ENCODE results near the gene UNC13C.

UNC13C gene

GRCh38 chr15:54045397-54045796 lies 67.2 kb downstream of the UNC13C start:
- no peak overlapping the region for H3K9ac ChIP-seq
- no peaks in the 10 kb centered on the region for H3K4me1 ChIP-seq (ENCODE audit: low read depth, poor library complexity, severe bottlenecking)
- no peak overlapping the region for H3K4me3 ChIP-seq (IDR thresholded peaks at IDR 0.05; ENCODE audit: insufficient read depth, low read depth, low read length)
- no peak for TF ChIP-seq CTCF (conservative IDR thresholded peaks at IDR 0.05; ENCODE audit: low read depth, low read length)
- H3K27me3 ChIP-seq (ENCODE audit: insufficient read depth, low read depth), result no peaks in the 10 kb centered on the region
- no peaks in the 10 kb centered on the region for H4K20me1 ChIP-seq (ENCODE audit: insufficient read depth)
- no peak overlapping the region for H3K4me2 ChIP-seq
- no peaks in the 10 kb centered on the region for H3K36me3 ChIP-seq (ENCODE audit: insufficient read depth)
- no peak overlapping the region for H3K27ac ChIP-seq
- no peak overlapping the region for H2AFZ ChIP-seq (ENCODE audit: low read depth)
- no peaks in the 10 kb centered on the region for H3K79me2 ChIP-seq (ENCODE audit: insufficient read depth, low read depth)

- Histone ChIP-seq H3K79me2 (ENCODE audit: insufficient read depth, low read depth) (no peaks in the 10 kb centered on the region), H3K36me3 (ENCODE audit: insufficient read depth) (no peaks in the 10 kb centered on the region), H3K27me3 (ENCODE audit: insufficient read depth, low read depth) (no peaks in the 10 kb centered on the region), H2AFZ (ENCODE audit: low read depth) (no peak overlapping the region), H3K4me1 (ENCODE audit: low read depth, poor library complexity, severe bottlenecking) (no peaks in the 10 kb centered on the region), H4K20me1 (ENCODE audit: insufficient read depth) (no peaks in the 10 kb centered on the region), H3K27ac (no peak overlapping the region), H3K4me2 (no peak overlapping the region), H3K9ac (no peak overlapping the region), H3K4me3 (IDR thresholded peaks at IDR 0.05; ENCODE audit: insufficient read depth, low read depth, low read length) (no peak overlapping the region)
- TF ChIP-seq CTCF (conservative IDR thresholded peaks at IDR 0.05; ENCODE audit: low read depth, low read length), result no peak
Measured at GRCh38 chr15:54046093-54046492, 67.9 kb downstream of the UNC13C start.

GRCh38 chr15:54064365-54064764 lies 86.1 kb downstream of the UNC13C start:
- no peaks in the 10 kb centered on the region for H3K79me2 ChIP-seq (ENCODE audit: insufficient read depth, low read depth)
- no peak overlapping the region for H3K4me3 ChIP-seq (IDR thresholded peaks at IDR 0.05; ENCODE audit: insufficient read depth, low read depth, low read length)
- no peak overlapping the region for H3K4me2 ChIP-seq
- H3K9ac ChIP-seq, result no peak overlapping the region
- H4K20me1 ChIP-seq (ENCODE audit: insufficient read depth), result no peaks in the 10 kb centered on the region
- no peaks in the 10 kb centered on the region for H3K27me3 ChIP-seq (ENCODE audit: insufficient read depth, low read depth)
- H2AFZ ChIP-seq (ENCODE audit: low read depth), result no peak overlapping the region
- H3K4me1 ChIP-seq (ENCODE audit: low read depth, poor library complexity, severe bottlenecking), result no peaks in the 10 kb centered on the region
- no peak overlapping the region for H3K27ac ChIP-seq
- no peak for TF ChIP-seq CTCF (conservative IDR thresholded peaks at IDR 0.05; ENCODE audit: low read depth, low read length)
- H3K36me3 ChIP-seq (ENCODE audit: insufficient read depth), result no peaks in the 10 kb centered on the region

GRCh38 chr15:54066403-54066802 lies 88.2 kb downstream of the UNC13C start:
- Histone ChIP-seq H3K27ac (no peak overlapping the region), H3K79me2 (ENCODE audit: insufficient read depth, low read depth) (no peaks in the 10 kb centered on the region), H3K4me2 (no peak overlapping the region), H3K36me3 (ENCODE audit: insufficient read depth) (no peaks in the 10 kb centered on the region), H3K4me3 (IDR thresholded peaks at IDR 0.05; ENCODE audit: insufficient read depth, low read depth, low read length) (no peak overlapping the region), H3K27me3 (ENCODE audit: insufficient read depth, low read depth) (no peaks in the 10 kb centered on the region), H2AFZ (ENCODE audit: low read depth) (no peak overlapping the region), H4K20me1 (ENCODE audit: insufficient read depth) (no peaks in the 10 kb centered on the region), H3K9ac (no peak overlapping the region), H3K4me1 (ENCODE audit: low read depth, poor library complexity, severe bottlenecking) (no peaks in the 10 kb centered on the region)
- no peak for TF ChIP-seq CTCF (conservative IDR thresholded peaks at IDR 0.05; ENCODE audit: low read depth, low read length)

Data from KMS-11 (cell line).